GM23248 (cell line): ENCODE measurements around the gene KIF1A.

ENCODE experiments used
- EZH2 ChIP-seq: fragments of 200-600 bp; sonication (generic); IDR thresholded peaks from 2 replicates; pipeline ENCODE4 v1.6.1; 2018; ENCODE audit warnings: antibody characterized with exemption, mild to moderate bottlenecking; ENCODE audit not compliant: insufficient read depth, poor library complexity, severe bottlenecking
- EZH2phosphoT487 ChIP-seq: fragments of 200-600 bp; sonication (generic); IDR thresholded peaks from 2 replicates; pipeline ENCODE4 v1.6.1; 2018; ENCODE audit warnings: antibody characterized with exemption, moderate library complexity, mild to moderate bottlenecking, low read depth; ENCODE audit not compliant: insufficient read depth

- TF ChIP-seq EZH2phosphoT487, result no peak
- no peak for TF ChIP-seq EZH2
Observed at GRCh38 chr2:240762971-240763370, 57.0 kb downstream of the KIF1A start.
